H1 (cell line): ENCODE results near the gene MRPL20. TPM values are rescaled to one million over a fixed set of nuclear protein-coding genes. Genes with fewer than 3 reads are reported as not detected.
A peak's percentile ranks its signal among the peaks of the same experiment; 100 is the strongest.

ENCODE experiments used
- polyA plus RNA-seq, 7 experiments: library from polyadenylated mRNA; depleted of rRNA in 3 of 7; stranded (reverse) in 5 of 7; unstranded in 2 of 7; fragments of >200 nt in 5 of 7; fragments of 200-250 nt in 2 of 7; gene quantifications; 1 replicate in 5 of 7; 2 replicates in 1 of 7; 4 replicates in 1 of 7; pipeline versions ENCODE4 v1.2.1 to v1.2.3, GENCODE V29; 2011 to 2013; ENCODE audit warnings: missing spikeins in 2 of 7, mixed read lengths in 2 of 7
- total RNA-seq: library from RNA; stranded (reverse); fragmentation: NEBNext Ultra II Directional; extraction: Animal tissue kit (Norgen Biotek cat#: 25700); gene quantifications from 2 replicates; pipeline ENCODE4 v1.2.1, GENCODE V29; 2021
- TF ChIP-seq, protein P1 (sequence below), 3 experiments: IDR thresholded peaks; 1 replicate in 2 of 3; 2 replicates in 1 of 3; pipeline versions ENCODE4 v1.5.1 to v1.6.1; 2011; ENCODE audit warnings: low read length in 3 of 3, mild to moderate bottlenecking in 3 of 3, inconsistent platforms in 2 of 3, low read depth in 1 of 3, moderate library complexity in 1 of 3; ENCODE audit not compliant: insufficient read depth in 1 of 3; ENCODE audit errors: control extremely low read depth in 1 of 3
- TF ChIP-seq, protein P2 (sequence below): IDR thresholded peaks from 2 replicates; pipeline ENCODE4 v1.6.1; 2012; ENCODE audit warnings: inconsistent platforms

Gene MRPL20
- total and polyA plus RNA-seq, 2 of the 8 experiments (the other 6 are each of a cell fraction or from before 2014, with no cell fraction given): 126 to 151 TPM

DNA sequence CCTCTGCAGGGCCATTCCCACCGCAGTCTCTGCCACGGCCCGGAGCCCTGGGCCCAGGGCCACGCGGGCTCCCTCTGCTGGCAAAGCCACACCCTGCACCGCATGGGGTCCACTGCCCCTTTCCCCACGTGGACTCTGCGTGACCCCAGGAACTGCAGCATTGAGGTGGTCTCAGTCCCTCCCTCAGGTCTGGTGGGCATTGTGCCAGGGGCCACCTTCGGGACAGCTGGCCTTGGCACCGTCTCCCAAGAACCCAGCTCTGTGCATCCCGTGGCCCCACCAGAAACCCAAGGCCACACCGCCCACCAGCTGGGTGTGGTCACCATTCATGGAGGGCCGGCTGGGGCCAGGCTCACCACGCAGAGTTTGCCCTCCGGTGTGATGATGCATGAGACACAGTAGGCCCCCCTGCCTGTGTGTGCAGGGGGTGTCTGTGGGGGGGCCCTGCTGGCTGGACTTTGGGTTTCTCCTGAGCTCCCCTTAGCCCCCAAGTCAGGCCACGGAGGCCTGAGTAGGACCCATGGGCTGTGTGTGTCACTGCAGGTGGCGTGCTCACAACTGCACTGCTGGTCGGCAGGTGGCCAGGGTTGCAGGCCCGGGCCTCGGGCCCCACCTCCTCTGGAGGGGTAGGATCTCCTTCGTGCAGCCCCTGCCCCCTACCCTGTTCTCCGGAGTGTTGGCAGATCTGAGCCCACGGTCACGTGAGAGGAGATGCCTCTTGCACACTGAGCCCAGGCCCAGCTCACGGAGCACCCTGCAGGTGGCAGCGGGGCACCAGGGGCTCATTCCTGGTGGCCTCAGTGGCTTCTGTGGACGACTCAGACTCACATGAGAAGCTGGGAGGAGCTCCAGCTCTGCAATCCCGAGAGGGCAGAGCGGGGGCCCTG lies 34.2 kb upstream of the MRPL20 start (continued):
- TF ChIP-seq, protein P1, sequence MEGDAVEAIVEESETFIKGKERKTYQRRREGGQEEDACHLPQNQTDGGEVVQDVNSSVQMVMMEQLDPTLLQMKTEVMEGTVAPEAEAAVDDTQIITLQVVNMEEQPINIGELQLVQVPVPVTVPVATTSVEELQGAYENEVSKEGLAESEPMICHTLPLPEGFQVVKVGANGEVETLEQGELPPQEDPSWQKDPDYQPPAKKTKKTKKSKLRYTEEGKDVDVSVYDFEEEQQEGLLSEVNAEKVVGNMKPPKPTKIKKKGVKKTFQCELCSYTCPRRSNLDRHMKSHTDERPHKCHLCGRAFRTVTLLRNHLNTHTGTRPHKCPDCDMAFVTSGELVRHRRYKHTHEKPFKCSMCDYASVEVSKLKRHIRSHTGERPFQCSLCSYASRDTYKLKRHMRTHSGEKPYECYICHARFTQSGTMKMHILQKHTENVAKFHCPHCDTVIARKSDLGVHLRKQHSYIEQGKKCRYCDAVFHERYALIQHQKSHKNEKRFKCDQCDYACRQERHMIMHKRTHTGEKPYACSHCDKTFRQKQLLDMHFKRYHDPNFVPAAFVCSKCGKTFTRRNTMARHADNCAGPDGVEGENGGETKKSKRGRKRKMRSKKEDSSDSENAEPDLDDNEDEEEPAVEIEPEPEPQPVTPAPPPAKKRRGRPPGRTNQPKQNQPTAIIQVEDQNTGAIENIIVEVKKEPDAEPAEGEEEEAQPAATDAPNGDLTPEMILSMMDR (IDR thresholded peaks at IDR 0.05; ENCODE audit: control extremely low read depth in 1 of 3, insufficient read depth in 1 of 3, low read depth in 1 of 3, low read length in 3 of 3): peak in 2 of 3 experiments; percentile 73 to 76; a peak in 3 of 4 replicates
- TF ChIP-seq, protein P2, sequence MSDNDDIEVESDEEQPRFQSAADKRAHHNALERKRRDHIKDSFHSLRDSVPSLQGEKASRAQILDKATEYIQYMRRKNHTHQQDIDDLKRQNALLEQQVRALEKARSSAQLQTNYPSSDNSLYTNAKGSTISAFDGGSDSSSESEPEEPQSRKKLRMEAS: peak; percentile 53
